K562 (cell line): ENCODE measurements around the gene ZNF563. TPM values are rescaled to one million over a fixed set of nuclear protein-coding genes. Genes with fewer than 3 reads are reported as not detected.

Experiments
- ADNP ChIP-seq: fragments of 200-800 bp; sonication (Bioruptor generic); IDR thresholded peaks from 2 replicates; pipeline ENCODE4 v1.6.1; 2016; ENCODE audit warnings: missing genetic modification characterization, missing compliant biosample characterization
- CC2D1A ChIP-seq: fragments of 450-650 bp; IDR thresholded peaks from 2 replicates; pipeline ENCODE4 v1.6.1; 2017; ENCODE audit warnings: mild to moderate bottlenecking
- ESRRB ChIP-seq: fragments of 250-450 bp; sonication (Bioruptor Pico); IDR thresholded peaks from 2 replicates; pipeline ENCODE4 v1.5.0; 2020; ENCODE audit warnings: mild to moderate bottlenecking, moderate library complexity, borderline replicate concordance
- HOXB6 ChIP-seq: fragments of 250-450 bp; sonication (Bioruptor Pico); IDR thresholded peaks from 2 replicates; pipeline ENCODE4 v1.5.1; 2022; ENCODE audit warnings: mild to moderate bottlenecking, borderline replicate concordance
- NFE2 ChIP-seq: IDR thresholded peaks from 2 replicates; pipeline ENCODE4 v1.6.1; 2014; ENCODE audit warnings: antibody characterized with exemption, low read depth
- PHF8 ChIP-seq: fragments of 200-600 bp; sonication (generic); IDR thresholded peaks from 2 replicates; pipeline ENCODE4 v1.6.1; 2012; ENCODE audit warnings: mixed run types, mild to moderate bottlenecking, inconsistent platforms, low read length, moderate library complexity, borderline replicate concordance
- RAD21 ChIP-seq, 2 experiments: fragments of 250-450 bp in 1 of 2; fragments of 450-650 bp in 1 of 2; sonication (Bioruptor Pico) in 1 of 2; formaldehyde crosslinking in 1 of 2; IDR thresholded peaks in 1 of 2; conservative IDR thresholded peaks in 1 of 2; 2 replicates each; pipeline versions ENCODE4 v1.4.0 to v1.8.0; 2020 to 2022; ENCODE audit warnings: mild to moderate bottlenecking in 2 of 2, moderate library complexity in 1 of 2
- SMARCB1 ChIP-seq: IDR thresholded peaks from 2 replicates; pipeline ENCODE4 v1.6.1; 2011; ENCODE audit warnings: improper control_type of control experiment, low read depth; ENCODE audit not compliant: insufficient read length
- polyA plus RNA-seq, 8 experiments: library from polyadenylated mRNA; depleted of rRNA in 4 of 8; stranded (reverse) in 5 of 8; unstranded in 3 of 8; fragments of >200 nt; fragmentation: Nextera tagmentation in 2 of 8; fragmentation: Illumina TruSeq in 1 of 8; extraction: Ambion mirVana in 2 of 8; extraction: Trizol in 1 of 8; gene quantifications; 2 replicates each; pipeline versions ENCODE4 v1.2.1 to v1.2.3, GENCODE V29; 2011 to 2014; ENCODE audit warnings: inconsistent platforms in 1 of 8, missing spikeins in 1 of 8
- total RNA-seq, 7 experiments: library from RNA; depleted of rRNA in 6 of 7; stranded (reverse); fragments of >200 nt in 6 of 7; fragmentation: Illumina TruSeq in 2 of 7; extraction: Trizol in 2 of 7; gene quantifications; 2 replicates each; pipeline versions ENCODE4 v1.2.1 to v1.2.3, GENCODE V29; 2011 to 2021; ENCODE audit warnings: low replicate concordance in 1 of 7
- TF ChIP-seq, protein P1 (sequence below): sonication (generic); formaldehyde crosslinking; IDR thresholded peaks from 2 replicates; pipeline ENCODE4 v1.8.1; 2023; ENCODE audit warnings: mild to moderate bottlenecking, missing genetic modification reagents
- TF ChIP-seq, protein P2 (sequence below): sonication (generic); formaldehyde crosslinking; IDR thresholded peaks from 2 replicates; pipeline ENCODE4 v1.8.0; 2022; ENCODE audit warnings: mild to moderate bottlenecking, missing genetic modification reagents
- TF ChIP-seq, protein P3 (sequence below): fragments of 150-350 bp; IDR thresholded peaks from 2 replicates; pipeline ENCODE4 v1.6.1; 2014; ENCODE audit warnings: low read depth, mild to moderate bottlenecking, low read length, borderline replicate concordance
- TF ChIP-seq, protein P4 (sequence below): sonication (generic); formaldehyde crosslinking; IDR thresholded peaks from 2 replicates; pipeline ENCODE4 v1.9.0; 2022; ENCODE audit warnings: mild to moderate bottlenecking, missing genetic modification reagents
- TF ChIP-seq, protein P5 (sequence below): fragments of 450-650 bp; IDR thresholded peaks from 2 replicates; pipeline ENCODE4 v1.6.1; 2017; ENCODE audit warnings: antibody characterized with exemption

The ZNF563 gene
- total and polyA plus RNA-seq, 9 of the 15 experiments (the other 6 are each of a cell fraction or from before 2014, with no cell fraction given) = 0.37 to 2.9 (median 0.74) TPM

DNA sequence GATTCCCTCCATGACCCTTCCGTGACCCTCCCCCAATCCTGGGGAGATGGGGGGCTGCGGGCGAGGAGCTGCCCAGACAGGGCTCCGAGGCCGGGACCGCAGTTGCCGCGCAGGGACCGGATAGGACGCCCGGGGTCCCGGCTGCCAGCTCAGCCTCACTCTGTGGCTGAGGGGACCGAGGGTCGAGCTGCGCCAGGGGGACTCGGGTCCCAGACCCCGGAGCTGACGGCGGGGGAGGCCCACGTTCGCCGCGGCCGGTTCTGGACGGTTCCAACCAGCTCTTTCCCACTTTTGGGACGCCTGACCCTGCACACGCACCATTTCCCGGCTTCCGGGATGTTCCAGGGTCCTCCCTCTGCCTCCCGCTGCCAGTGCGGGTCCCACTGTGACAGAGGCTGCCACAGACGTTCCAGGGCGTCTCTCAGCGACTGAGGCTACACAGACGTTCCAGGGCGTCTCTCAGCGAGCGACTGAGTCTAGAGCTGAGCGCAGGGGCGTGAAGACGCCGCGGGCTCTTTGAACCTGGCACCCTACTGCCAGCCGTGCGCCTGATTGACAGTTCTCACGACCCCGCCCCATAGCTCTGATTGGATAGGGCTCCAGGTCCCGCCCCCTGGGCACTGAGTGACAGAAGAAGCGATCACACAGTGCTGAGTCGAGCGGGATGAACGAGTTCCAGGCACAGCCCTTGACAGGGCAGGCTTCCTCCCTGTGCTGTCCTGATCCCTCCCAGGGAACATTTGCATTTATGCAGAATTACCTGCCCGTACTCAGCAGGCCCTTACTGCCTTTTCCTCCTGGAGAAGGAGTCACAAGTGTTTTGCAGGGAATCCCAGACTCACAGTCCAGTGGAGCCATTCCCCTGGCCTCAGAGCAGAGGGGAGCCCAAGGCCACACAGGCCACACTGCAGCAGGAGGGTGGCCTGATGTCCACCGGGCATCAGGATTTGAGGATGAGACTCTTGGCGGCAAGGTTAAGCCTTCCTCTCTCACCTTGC is at the start of gene ZNF563 (continued):
- TF ChIP-seq, protein P1, sequence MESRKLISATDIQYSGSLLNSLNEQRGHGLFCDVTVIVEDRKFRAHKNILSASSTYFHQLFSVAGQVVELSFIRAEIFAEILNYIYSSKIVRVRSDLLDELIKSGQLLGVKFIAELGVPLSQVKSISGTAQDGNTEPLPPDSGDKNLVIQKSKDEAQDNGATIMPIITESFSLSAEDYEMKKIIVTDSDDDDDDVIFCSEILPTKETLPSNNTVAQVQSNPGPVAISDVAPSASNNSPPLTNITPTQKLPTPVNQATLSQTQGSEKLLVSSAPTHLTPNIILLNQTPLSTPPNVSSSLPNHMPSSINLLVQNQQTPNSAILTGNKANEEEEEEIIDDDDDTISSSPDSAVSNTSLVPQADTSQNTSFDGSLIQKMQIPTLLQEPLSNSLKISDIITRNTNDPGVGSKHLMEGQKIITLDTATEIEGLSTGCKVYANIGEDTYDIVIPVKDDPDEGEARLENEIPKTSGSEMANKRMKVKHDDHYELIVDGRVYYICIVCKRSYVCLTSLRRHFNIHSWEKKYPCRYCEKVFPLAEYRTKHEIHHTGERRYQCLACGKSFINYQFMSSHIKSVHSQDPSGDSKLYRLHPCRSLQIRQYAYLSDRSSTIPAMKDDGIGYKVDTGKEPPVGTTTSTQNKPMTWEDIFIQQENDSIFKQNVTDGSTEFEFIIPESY (CRISPR knock-in tag) = 0 out of 2 replicates have a peak, but pooled peaks have one; percentile 11
- TF ChIP-seq, protein P2, sequence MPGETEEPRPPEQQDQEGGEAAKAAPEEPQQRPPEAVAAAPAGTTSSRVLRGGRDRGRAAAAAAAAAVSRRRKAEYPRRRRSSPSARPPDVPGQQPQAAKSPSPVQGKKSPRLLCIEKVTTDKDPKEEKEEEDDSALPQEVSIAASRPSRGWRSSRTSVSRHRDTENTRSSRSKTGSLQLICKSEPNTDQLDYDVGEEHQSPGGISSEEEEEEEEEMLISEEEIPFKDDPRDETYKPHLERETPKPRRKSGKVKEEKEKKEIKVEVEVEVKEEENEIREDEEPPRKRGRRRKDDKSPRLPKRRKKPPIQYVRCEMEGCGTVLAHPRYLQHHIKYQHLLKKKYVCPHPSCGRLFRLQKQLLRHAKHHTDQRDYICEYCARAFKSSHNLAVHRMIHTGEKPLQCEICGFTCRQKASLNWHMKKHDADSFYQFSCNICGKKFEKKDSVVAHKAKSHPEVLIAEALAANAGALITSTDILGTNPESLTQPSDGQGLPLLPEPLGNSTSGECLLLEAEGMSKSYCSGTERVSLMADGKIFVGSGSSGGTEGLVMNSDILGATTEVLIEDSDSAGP = no peak
- TF ChIP-seq SMARCB1 (no peak), NFE2 (no peak), HOXB6 (CRISPR knock-in tag) (no peak), RAD21 (CRISPR knock-in tag; conservative IDR thresholded peaks at IDR 0.05 in 1 of 2, IDR thresholded peaks at IDR 0.05 in 1 of 2) (no peak), ESRRB (CRISPR knock-in tag) (no peak), CC2D1A (no peak), ADNP (no peak), PHF8 (peak; percentile 55; the same call in 1 of the 2 replicates)
- TF ChIP-seq, protein P3, sequence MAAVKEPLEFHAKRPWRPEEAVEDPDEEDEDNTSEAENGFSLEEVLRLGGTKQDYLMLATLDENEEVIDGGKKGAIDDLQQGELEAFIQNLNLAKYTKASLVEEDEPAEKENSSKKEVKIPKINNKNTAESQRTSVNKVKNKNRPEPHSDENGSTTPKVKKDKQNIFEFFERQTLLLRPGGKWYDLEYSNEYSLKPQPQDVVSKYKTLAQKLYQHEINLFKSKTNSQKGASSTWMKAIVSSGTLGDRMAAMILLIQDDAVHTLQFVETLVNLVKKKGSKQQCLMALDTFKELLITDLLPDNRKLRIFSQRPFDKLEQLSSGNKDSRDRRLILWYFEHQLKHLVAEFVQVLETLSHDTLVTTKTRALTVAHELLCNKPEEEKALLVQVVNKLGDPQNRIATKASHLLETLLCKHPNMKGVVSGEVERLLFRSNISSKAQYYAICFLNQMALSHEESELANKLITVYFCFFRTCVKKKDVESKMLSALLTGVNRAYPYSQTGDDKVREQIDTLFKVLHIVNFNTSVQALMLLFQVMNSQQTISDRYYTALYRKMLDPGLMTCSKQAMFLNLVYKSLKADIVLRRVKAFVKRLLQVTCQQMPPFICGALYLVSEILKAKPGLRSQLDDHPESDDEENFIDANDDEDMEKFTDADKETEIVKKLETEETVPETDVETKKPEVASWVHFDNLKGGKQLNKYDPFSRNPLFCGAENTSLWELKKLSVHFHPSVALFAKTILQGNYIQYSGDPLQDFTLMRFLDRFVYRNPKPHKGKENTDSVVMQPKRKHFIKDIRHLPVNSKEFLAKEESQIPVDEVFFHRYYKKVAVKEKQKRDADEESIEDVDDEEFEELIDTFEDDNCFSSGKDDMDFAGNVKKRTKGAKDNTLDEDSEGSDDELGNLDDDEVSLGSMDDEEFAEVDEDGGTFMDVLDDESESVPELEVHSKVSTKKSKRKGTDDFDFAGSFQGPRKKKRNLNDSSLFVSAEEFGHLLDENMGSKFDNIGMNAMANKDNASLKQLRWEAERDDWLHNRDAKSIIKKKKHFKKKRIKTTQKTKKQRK = no peak
- TF ChIP-seq, protein P4, sequence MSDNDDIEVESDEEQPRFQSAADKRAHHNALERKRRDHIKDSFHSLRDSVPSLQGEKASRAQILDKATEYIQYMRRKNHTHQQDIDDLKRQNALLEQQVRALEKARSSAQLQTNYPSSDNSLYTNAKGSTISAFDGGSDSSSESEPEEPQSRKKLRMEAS = no peak
- TF ChIP-seq, protein P5, sequence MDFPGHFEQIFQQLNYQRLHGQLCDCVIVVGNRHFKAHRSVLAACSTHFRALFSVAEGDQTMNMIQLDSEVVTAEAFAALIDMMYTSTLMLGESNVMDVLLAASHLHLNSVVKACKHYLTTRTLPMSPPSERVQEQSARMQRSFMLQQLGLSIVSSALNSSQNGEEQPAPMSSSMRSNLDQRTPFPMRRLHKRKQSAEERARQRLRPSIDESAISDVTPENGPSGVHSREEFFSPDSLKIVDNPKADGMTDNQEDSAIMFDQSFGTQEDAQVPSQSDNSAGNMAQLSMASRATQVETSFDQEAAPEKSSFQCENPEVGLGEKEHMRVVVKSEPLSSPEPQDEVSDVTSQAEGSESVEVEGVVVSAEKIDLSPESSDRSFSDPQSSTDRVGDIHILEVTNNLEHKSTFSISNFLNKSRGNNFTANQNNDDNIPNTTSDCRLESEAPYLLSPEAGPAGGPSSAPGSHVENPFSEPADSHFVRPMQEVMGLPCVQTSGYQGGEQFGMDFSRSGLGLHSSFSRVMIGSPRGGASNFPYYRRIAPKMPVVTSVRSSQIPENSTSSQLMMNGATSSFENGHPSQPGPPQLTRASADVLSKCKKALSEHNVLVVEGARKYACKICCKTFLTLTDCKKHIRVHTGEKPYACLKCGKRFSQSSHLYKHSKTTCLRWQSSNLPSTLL = no peak
